BJ (cell line): Measurements from ENCODE around the gene CTDNEP1. TPM values are rescaled to one million over a fixed set of nuclear protein-coding genes. Genes with fewer than 3 reads are reported as not detected.

ENCODE experiments used
- CTCF ChIA-PET: fragments of 350-600 bp; formaldehyde crosslinking; extraction: SDS; loops from one replicate; lab custom pipeline; 2021; ENCODE audit warnings: antibody characterized with exemption, inconsistent platforms; lab: Yijun Ruan, JAX
- POLR2A ChIA-PET: fragments of 300-600 bp; sonication (Branson Sonifier 250); formaldehyde crosslinking; extraction: SDS; loops from one replicate; lab custom pipeline; 2021; ENCODE audit warnings: antibody characterized with exemption; lab: Charles Lee
- DNase-seq: peaks from one replicate; pipeline ENCODE4 v3.0.0-alpha.2; 2011; ENCODE audit warnings: low read depth
- H3K27me3 ChIP-seq: 2 replicates; pipeline ENCODE4 v1.6.0; 2011; ENCODE audit warnings: low read length; ENCODE audit not compliant: control insufficient read depth, insufficient read depth
- H3K36me3 ChIP-seq: 2 replicates; pipeline ENCODE4 v1.5.1; 2011; ENCODE audit warnings: low read length; ENCODE audit not compliant: control insufficient read depth, insufficient read depth
- H3K4me3 ChIP-seq: 2 replicates; pipeline ENCODE4 v1.5.1; 2011; ENCODE audit warnings: low read depth, mild to moderate bottlenecking, control low read depth, low read length
- polyA plus RNA-seq: library from polyadenylated mRNA; depleted of rRNA; stranded (reverse); fragments of >200 nt; gene quantifications from 2 replicates; pipeline ENCODE4 v1.2.3, GENCODE V29; 2011
- TF ChIP-seq, protein P1 (sequence below): IDR thresholded peaks from 2 replicates; pipeline ENCODE4 v1.5.1; 2011; ENCODE audit warnings: low read depth, mild to moderate bottlenecking, control low read depth, inconsistent platforms, low read length, moderate library complexity; ENCODE audit not compliant: insufficient read depth

The CTDNEP1 gene
- polyA plus RNA-seq, 1 experiment = 129 TPM

DNA sequence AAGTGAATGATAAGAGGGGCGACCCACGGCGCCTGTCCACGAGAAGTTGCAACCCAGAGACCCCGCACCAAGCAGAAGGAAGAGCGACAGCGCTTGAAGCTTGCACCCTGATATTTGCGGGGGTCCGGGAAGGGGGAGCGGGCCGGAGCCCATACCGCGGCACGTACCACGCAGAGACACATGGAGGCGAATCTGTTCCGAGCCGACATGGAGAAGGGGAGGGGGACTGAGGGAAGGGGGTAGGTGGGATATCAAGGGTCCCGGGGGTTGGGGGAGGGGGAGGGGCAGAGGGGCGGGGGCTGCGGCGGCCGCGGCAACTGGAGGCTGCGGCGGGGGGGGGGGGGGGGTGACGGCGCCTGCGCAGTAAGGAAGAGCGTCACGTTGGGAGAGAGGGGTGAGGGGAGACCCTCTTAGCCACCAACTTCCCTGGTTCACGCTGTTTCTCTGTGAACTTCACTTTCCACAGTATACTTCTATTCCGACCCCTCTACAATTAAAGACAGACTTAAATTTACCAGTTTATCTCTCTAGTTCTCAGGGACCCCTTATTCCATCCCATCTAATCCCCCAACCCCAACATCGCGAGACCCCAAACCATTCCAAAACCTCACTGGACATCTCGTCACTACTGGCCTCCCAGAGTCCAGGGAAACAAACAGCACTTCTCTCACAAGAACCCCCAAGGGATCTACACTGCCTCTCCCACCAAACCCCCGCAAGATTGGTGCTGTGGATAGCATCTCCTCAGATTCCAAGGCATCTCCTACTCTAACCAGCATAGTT, 39.9 kb downstream of the CTDNEP1 start:
- H3K27me3 ChIP-seq = no peaks in the 10 kb centered on the region

DNA sequence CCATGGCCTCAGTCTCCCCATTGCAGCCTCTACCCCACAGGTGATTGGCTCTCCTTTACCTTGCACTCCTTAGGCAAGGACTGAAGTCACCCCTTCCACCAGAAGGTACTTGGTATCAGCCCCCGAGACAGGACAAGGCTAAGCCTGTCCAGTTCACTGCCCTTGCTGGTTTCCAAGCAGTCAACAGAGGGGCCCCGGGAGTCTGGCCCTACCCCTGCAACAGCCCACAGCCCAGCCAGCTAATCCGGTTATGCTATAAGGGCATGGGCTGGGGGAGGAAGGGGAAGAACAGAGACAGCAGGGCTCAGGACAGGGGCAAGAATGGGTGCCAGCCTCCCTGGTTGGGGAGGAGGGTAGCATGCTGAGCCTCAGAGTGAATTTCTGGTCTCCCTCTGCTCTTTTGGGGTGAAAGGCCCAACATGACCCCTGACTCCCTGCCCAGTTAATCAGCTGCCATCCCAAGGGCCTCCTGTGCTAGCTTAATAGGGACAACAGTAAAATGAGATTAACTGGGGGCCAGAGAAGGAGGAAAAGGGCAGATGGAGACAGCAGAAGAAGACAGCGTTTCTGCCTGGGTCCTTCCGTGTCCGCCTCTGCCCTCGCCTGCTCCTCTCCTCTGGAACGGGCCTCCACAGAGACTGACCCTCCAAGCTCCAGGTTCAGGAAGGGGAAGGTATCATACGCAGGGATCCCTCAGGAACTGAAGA, 42.6 kb downstream of the CTDNEP1 start:
- ChIA-PET CTCF (interaction anchor here (1.0 to 1.5 kb wide), 2 partner anchors 88 to 163 kb away, joined by 3 read pairs; no protein-coding TSS in a partner anchor), POLR2A (no interaction called here)
- Histone ChIP-seq H3K4me3 (no peak overlapping the region), H3K27me3 (no peaks in the 10 kb centered on the region), H3K36me3 (peaks cover 3% of the 10 kb centered on the region)
- no peak for DNase-seq
- TF ChIP-seq, protein P1, sequence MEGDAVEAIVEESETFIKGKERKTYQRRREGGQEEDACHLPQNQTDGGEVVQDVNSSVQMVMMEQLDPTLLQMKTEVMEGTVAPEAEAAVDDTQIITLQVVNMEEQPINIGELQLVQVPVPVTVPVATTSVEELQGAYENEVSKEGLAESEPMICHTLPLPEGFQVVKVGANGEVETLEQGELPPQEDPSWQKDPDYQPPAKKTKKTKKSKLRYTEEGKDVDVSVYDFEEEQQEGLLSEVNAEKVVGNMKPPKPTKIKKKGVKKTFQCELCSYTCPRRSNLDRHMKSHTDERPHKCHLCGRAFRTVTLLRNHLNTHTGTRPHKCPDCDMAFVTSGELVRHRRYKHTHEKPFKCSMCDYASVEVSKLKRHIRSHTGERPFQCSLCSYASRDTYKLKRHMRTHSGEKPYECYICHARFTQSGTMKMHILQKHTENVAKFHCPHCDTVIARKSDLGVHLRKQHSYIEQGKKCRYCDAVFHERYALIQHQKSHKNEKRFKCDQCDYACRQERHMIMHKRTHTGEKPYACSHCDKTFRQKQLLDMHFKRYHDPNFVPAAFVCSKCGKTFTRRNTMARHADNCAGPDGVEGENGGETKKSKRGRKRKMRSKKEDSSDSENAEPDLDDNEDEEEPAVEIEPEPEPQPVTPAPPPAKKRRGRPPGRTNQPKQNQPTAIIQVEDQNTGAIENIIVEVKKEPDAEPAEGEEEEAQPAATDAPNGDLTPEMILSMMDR = no peak

More for the DNA sequence above, 39.9 kb downstream of the CTDNEP1 start:
- CTCF ChIA-PET = no interaction called here
- TF ChIP-seq, protein P1 = no peak
- no peak for DNase-seq
- H3K36me3 ChIP-seq = peaks cover 2% of the 10 kb centered on the region; the same call in 1 of the 2 replicates
- POLR2A ChIA-PET = no interaction called here
- H3K4me3 ChIP-seq = no peak overlapping the region

DNA sequence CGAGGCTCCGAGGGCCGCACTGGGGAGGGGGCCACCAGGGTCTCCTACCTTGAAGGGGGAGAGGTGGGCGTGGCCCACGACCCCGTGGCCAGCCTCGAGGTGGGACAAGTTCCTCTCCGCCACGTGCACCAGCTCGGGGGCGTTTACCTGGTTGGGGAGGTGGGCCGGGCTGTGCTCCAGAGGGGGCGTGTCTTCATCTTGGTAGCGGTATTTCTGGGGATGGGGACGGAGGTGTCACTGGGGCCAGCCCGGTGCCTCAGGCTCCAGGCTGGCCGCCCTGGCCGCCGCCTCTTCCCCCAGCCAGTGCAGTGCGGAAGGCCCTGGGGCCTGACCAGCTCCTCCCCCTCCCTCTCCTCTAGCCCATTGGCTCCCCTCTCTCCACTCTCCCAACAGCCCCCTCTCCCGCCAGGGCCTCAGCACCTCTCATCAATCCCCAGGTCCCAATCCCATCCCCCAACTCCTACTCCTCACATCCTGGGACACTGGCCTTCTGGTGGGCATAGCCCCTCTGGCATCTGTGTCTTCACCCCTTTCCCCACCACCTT, 43.4 kb downstream of the CTDNEP1 start:
- Histone ChIP-seq H3K36me3 (peaks cover 10% of the 10 kb centered on the region), H3K4me3 (no peak overlapping the region), H3K27me3 (no peaks in the 10 kb centered on the region)
- no peak for DNase-seq
- ChIA-PET CTCF (interaction anchor here (1.0 to 1.5 kb wide), 2 partner anchors 88 to 162 kb away, joined by 3 read pairs; no protein-coding TSS in a partner anchor), POLR2A (no interaction called here)
- TF ChIP-seq, protein P1 = no peak

DNA sequence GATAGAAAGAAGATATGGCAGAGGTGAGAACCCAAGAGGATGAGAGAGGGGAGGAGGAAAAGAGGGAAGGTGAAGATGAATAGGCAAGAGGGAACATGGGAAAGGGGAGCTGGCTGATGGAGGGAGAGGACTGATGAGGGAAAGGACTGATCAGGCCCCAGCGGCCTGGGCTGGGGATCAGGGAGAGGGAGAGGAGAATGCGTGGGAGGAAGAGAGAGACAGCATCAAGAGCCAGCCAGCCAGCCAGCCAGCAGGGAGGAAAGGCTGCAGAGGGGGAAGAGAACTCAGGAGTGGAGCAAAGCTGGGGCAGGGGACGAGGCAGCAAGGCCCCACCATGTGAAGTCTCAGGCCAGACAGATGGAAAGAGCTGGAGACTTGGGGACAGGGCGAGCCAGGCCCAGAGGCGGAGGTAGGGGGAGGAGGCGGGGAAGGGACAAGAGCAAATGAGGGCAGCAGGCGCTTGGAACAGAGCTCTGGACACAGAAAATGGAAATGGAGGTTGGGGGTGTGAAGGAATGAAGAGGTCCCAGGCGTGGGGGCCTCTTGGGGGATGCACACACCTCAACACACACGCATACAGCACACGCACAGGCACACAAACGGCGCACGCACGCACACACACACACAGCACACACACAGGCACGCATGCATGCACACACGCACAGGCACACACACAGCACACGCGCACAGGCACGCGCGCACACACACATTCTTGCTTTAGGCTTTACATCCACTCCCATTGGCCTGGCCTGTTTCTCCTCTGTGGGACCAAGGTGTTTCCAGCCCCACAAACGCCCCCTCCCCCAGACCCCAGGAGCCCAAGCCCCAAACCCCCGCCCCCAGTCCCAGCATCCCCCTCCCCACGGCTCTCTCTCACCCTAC, 44.2 kb downstream of the CTDNEP1 start:
- DNase-seq = no peak
- CTCF ChIA-PET = interaction anchor here (1.5 kb wide), 1 partner anchor 89 kb away, joined by 3 read pairs; no protein-coding TSS in a partner anchor
- TF ChIP-seq, protein P1 = no peak
- POLR2A ChIA-PET = no interaction called here
- no peak overlapping the region for H3K4me3 ChIP-seq
- no peaks in the 10 kb centered on the region for H3K27me3 ChIP-seq
- H3K36me3 ChIP-seq = peaks cover 13% of the 10 kb centered on the region
